HepG2 (cell line): Measurements from ENCODE around the gene STRBP. TPM values are rescaled to one million over a fixed set of nuclear protein-coding genes. Genes with fewer than 3 reads are reported as not detected.

Experiments
- ATAC-seq: fragments of 200-7000 bp; cut with Tn5 transposase; 3 replicates; pipeline ENCODE4 v1.9.1; 2020; ENCODE audit warnings: mild to moderate bottlenecking, moderate library complexity
- BruUV-seq: library from RNA; stranded (reverse); fragments of 400-500 nt; replicated peaks from 2 replicates; lab custom pipeline; 2021; lab: Mats Ljungman, UMichigan
- CTCF ChIA-PET: fragments of 300-600 bp; formaldehyde crosslinking; extraction: SDS; loops from one replicate; lab custom pipeline; 2021; ENCODE audit warnings: low total read pairs, inconsistent platforms, low intra/inter-chr PET ratio; lab: Yijun Ruan, JAX
- POLR2A ChIA-PET: fragments of 350-600 bp; sonication (Branson Sonifier 250); formaldehyde crosslinking; loops from one replicate; lab custom pipeline; 2020; ENCODE audit warnings: antibody characterized with exemption, inconsistent platforms; lab: Yijun Ruan, JAX
- DNase-seq: peaks from one replicate; pipeline ENCODE4 v3.0.0-alpha.2; 2015; ENCODE audit warnings: low spot score
- FAIRE-seq: peaks from 3 replicates; lab custom pipeline; 2011; peaks lifted over from hg19 to GRCh38; lab: Jason Lieb, UNC
- H2AFZ ChIP-seq: one replicate; pipeline ENCODE4 v1.6.1; 2011; ENCODE audit warnings: low read length, inconsistent platforms
- H3K27ac ChIP-seq: fragments of 300-600 bp; 3 replicates; pipeline ENCODE4 v1.8.0; 2011; ENCODE audit warnings: mixed run types, mild to moderate bottlenecking, mixed read lengths, low read length, inconsistent platforms; ENCODE audit not compliant: insufficient read depth; ENCODE audit errors: extremely low read length
- H3K27me3 ChIP-seq, 2 experiments: fragments of 200-600 bp in 1 of 2; 2 replicates in 1 of 2; 3 replicates in 1 of 2; pipeline versions ENCODE4 v1.6.0 to v1.8.0; 2011; ENCODE audit warnings: low read length in 2 of 2, mild to moderate bottlenecking in 2 of 2, moderate library complexity in 2 of 2, inconsistent platforms in 1 of 2; ENCODE audit not compliant: insufficient read depth in 2 of 2, control insufficient read depth in 1 of 2
- H3K36me3 ChIP-seq, 2 experiments: fragments of 200-600 bp in 1 of 2; replicated peaks in 1 of 2; 2 replicates in 1 of 2; 3 replicates in 1 of 2; pipeline versions ENCODE4 v1.5.1 to v1.8.0; 2011; ENCODE audit warnings: low read length in 2 of 2, inconsistent platforms in 1 of 2; ENCODE audit not compliant: insufficient read depth in 2 of 2, control insufficient read depth in 1 of 2
- H3K4me1 ChIP-seq: 2 replicates; pipeline ENCODE4 v1.5.1; 2012; ENCODE audit warnings: low read length, inconsistent platforms; ENCODE audit not compliant: insufficient read depth
- H3K4me2 ChIP-seq: 2 replicates; pipeline ENCODE4 v1.6.0; 2011; ENCODE audit warnings: low read depth, low read length, inconsistent platforms
- H3K4me3 ChIP-seq, 3 experiments: fragments of 200-600 bp in 1 of 3; sonication (generic), shearing (Covaris generic) in 1 of 3; replicated peaks in 1 of 3; 2 replicates each; pipeline ENCODE4 v1.5.1; 2011 to 2016; ENCODE audit warnings: low read length in 3 of 3, inconsistent platforms in 2 of 3, low read depth in 2 of 3, mild to moderate bottlenecking in 2 of 3, control low read depth in 1 of 3, mixed read lengths in 1 of 3; ENCODE audit not compliant: insufficient read depth in 1 of 3
- H3K79me2 ChIP-seq: one replicate; pipeline ENCODE4 v1.6.1; 2011; ENCODE audit warnings: low read length, inconsistent platforms; ENCODE audit not compliant: insufficient read depth
- H3K9ac ChIP-seq: 2 replicates; pipeline ENCODE4 v1.6.0; 2011; ENCODE audit warnings: mild to moderate bottlenecking, low read depth, low read length, inconsistent platforms; ENCODE audit not compliant: insufficient read depth
- H3K9me3 ChIP-seq: 2 replicates; pipeline ENCODE4 v1.5.1; 2012; ENCODE audit warnings: mild to moderate bottlenecking, low read length
- H4K20me1 ChIP-seq: 2 replicates; pipeline ENCODE4 v1.6.0; 2011; ENCODE audit warnings: inconsistent platforms, mild to moderate bottlenecking, low read length, moderate library complexity; ENCODE audit not compliant: insufficient read depth
- EZH2 ChIP-seq: conservative IDR thresholded peaks from 2 replicates; pipeline ENCODE4 v1.6.1; 2012; ENCODE audit warnings: mild to moderate bottlenecking, low read depth, low read length, moderate library complexity
- GATA4 ChIP-seq: sonication (generic); IDR thresholded peaks from 2 replicates; pipeline ENCODE4 v1.6.1; 2016; ENCODE audit warnings: antibody characterized with exemption, low read depth, borderline replicate concordance
- GZF1 ChIP-seq: sonication (generic); formaldehyde crosslinking; IDR thresholded peaks from 2 replicates; pipeline ENCODE4 v1.5.1; 2020; ENCODE audit warnings: mild to moderate bottlenecking, missing genetic modification reagents
- TMF1 ChIP-seq: sonication (generic); formaldehyde crosslinking; IDR thresholded peaks from 2 replicates; pipeline ENCODE4 v1.8.1; 2022; ENCODE audit warnings: low read depth, missing genetic modification reagents
- ZNF335 ChIP-seq: sonication (generic); formaldehyde crosslinking; IDR thresholded peaks from 2 replicates; pipeline ENCODE4 v1.4.0; 2020; ENCODE audit warnings: missing genetic modification reagents
- ZNF547 ChIP-seq: sonication (generic); formaldehyde crosslinking; IDR thresholded peaks from 2 replicates; pipeline ENCODE4 v1.5.1; 2020; ENCODE audit warnings: mild to moderate bottlenecking, missing genetic modification reagents
- ZNF780A ChIP-seq: sonication (generic); formaldehyde crosslinking; IDR thresholded peaks from 2 replicates; pipeline ENCODE4 v1.8.0; 2022; ENCODE audit warnings: mild to moderate bottlenecking, missing genetic modification reagents, moderate library complexity
- WGBS: methylation state at CpG from one replicate; pipeline ENCODE4 v1.1.6; 2017; ENCODE audit warnings: low lambda C conversion rate; 5-methylcytosine and 5-hydroxymethylcytosine counted together
- in situ Hi-C: cut with HindIII; loops from 2 replicates; pipeline ENCODE4 v1.10.0; 2017; ENCODE audit warnings: low pct_unique_long_range_greater_than_20kb; ENCODE audit not compliant: extremely low pct_ligation_motif_present
- intact Hi-C: fragments of 100-400 bp; cut with micrococcal nuclease; formaldehyde crosslinking; loops from one replicate; pipeline ENCODE4 v1.10.0; 2022; ENCODE audit not compliant: unreplicated experiment
- polyA plus RNA-seq, 8 experiments: library from polyadenylated mRNA; depleted of rRNA in 3 of 8; stranded (reverse) in 7 of 8; unstranded in 1 of 8; fragments of >200 nt; fragmentation: Illumina TruSeq in 4 of 8; extraction: Trizol in 4 of 8; gene quantifications; 2 replicates each; pipeline versions ENCODE4 v1.2.1 to v1.2.3, GENCODE V29; 2011 to 2016; ENCODE audit warnings: low read depth in 4 of 8, missing spikeins in 1 of 8, mixed read lengths in 1 of 8; ENCODE audit not compliant: insufficient read depth in 1 of 8
- total RNA-seq, 5 experiments: library from RNA; depleted of rRNA; stranded (reverse); fragments of >200 nt; fragmentation: Illumina TruSeq; extraction: Trizol; gene quantifications; 2 replicates each; pipeline ENCODE4 v1.2.3, GENCODE V29; 2016; ENCODE audit warnings: low read depth in 1 of 5
- TF ChIP-seq, protein P1 (sequence below): sonication (generic); formaldehyde crosslinking; IDR thresholded peaks from 2 replicates; pipeline ENCODE4 v1.4.0; 2020; ENCODE audit warnings: missing genetic modification reagents

The STRBP gene
- total and polyA plus RNA-seq, 2 of the 13 experiments (the other 11 are each of a cell fraction or from before 2014, with no cell fraction given): 14.5 to 38.5 TPM

DNA sequence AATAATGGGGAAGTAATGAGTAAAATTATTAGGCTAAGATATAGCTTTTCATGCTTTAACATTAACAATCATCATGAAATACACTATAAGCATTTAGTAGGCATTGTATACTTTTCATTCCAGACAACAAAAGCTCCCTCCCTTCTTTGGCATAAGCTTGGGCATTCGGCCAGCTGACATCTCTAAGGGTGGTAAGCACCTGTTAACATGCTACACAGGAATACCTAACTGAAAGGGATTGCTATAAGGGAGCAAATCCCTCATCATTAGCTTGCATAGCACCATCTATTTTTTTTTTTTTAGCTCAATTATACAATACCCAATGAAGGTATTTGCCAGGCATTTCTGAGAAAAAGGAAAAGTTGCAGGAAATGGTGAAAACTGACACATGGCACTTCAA lies 16.6 kb downstream of the STRBP start:
- 89% methylated on average over 1 of the region's 1 CpG for WGBS
- ATAC-seq: no peak
- Histone ChIP-seq H3K4me2 (no peak overlapping the region), H3K27ac (no peak overlapping the region), H3K79me2 (peaks cover 51% of the 10 kb centered on the region), H3K27me3 (no peaks in the 10 kb centered on the region), H3K4me1 (peaks cover 21% of the 10 kb centered on the region), H3K4me3 (no peak overlapping the region), H4K20me1 (no peaks in the 10 kb centered on the region), H3K36me3 (no peaks in the 10 kb centered on the region), H3K9ac (no peak overlapping the region), H2AFZ (no peak overlapping the region), H3K9me3 (no peaks in the 10 kb centered on the region)
- POLR2A ChIA-PET: interaction anchor here (1.5 kb wide), 1 partner anchor 17 kb away, joined by 4 read pairs; no protein-coding TSS in a partner anchor
- no peak for TF ChIP-seq ZNF335 (CRISPR knock-in tag)
- TF ChIP-seq GATA4: no peak
- TF ChIP-seq ZNF547: no peak
- no peak for TF ChIP-seq EZH2
- no peak for TF ChIP-seq GZF1 (CRISPR knock-in tag)
- TF ChIP-seq, protein P1, sequence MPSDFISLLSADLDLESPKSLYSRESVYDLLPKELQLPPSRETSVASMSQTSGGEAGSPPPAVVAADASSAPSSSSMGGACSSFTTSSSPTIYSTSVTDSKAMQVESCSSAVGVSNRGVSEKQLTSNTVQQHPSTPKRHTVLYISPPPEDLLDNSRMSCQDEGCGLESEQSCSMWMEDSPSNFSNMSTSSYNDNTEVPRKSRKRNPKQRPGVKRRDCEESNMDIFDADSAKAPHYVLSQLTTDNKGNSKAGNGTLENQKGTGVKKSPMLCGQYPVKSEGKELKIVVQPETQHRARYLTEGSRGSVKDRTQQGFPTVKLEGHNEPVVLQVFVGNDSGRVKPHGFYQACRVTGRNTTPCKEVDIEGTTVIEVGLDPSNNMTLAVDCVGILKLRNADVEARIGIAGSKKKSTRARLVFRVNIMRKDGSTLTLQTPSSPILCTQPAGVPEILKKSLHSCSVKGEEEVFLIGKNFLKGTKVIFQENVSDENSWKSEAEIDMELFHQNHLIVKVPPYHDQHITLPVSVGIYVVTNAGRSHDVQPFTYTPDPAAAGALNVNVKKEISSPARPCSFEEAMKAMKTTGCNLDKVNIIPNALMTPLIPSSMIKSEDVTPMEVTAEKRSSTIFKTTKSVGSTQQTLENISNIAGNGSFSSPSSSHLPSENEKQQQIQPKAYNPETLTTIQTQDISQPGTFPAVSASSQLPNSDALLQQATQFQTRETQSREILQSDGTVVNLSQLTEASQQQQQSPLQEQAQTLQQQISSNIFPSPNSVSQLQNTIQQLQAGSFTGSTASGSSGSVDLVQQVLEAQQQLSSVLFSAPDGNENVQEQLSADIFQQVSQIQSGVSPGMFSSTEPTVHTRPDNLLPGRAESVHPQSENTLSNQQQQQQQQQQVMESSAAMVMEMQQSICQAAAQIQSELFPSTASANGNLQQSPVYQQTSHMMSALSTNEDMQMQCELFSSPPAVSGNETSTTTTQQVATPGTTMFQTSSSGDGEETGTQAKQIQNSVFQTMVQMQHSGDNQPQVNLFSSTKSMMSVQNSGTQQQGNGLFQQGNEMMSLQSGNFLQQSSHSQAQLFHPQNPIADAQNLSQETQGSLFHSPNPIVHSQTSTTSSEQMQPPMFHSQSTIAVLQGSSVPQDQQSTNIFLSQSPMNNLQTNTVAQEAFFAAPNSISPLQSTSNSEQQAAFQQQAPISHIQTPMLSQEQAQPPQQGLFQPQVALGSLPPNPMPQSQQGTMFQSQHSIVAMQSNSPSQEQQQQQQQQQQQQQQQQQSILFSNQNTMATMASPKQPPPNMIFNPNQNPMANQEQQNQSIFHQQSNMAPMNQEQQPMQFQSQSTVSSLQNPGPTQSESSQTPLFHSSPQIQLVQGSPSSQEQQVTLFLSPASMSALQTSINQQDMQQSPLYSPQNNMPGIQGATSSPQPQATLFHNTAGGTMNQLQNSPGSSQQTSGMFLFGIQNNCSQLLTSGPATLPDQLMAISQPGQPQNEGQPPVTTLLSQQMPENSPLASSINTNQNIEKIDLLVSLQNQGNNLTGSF: no peak
- no peak for TF ChIP-seq ZNF780A
- TF ChIP-seq TMF1 (CRISPR knock-in tag): no peak
- DNase-seq: no peak
- intact Hi-C loops (no loop called here), in situ Hi-C loops (no loop called here)
- no peak for FAIRE-seq
- no TSS peak for BruUV-seq
- CTCF ChIA-PET: no interaction called here
